Esophagus muscularis mucosa (tissue), 4 donors: ENCODE measurements around the gene ZNF101. TPM values are rescaled to one million over a fixed set of nuclear protein-coding genes. Genes with fewer than 3 reads are reported as not detected.
A peak's percentile ranks its signal among the peaks of the same experiment; 100 is the strongest.

Experiments
- DNase-seq: peaks from one replicate; pipeline ENCODE4 v3.0.0-alpha.2; 2017; ENCODE audit errors: extremely low spot score
- H3K27ac ChIP-seq, 4 donors: fragments of 200-600 bp; sonication (generic); replicated peaks in 1 of 4; 1 replicate in 3 of 4; 2 replicates in 1 of 4; pipeline ENCODE4 v1.5.1; 2016 to 2019; ENCODE audit warnings: mild to moderate bottlenecking in 1 of 4
- H3K27me3 ChIP-seq, 4 donors: fragments of 200-600 bp; sonication (generic); one replicate each; pipeline versions ENCODE4 v1.5.1 to v1.6.0; 2016 to 2019
- H3K36me3 ChIP-seq, 4 donors: fragments of 200-600 bp; sonication (generic); one replicate each; pipeline ENCODE4 v1.5.1; 2016 to 2019
- H3K4me1 ChIP-seq, 4 donors: fragments of 200-600 bp; sonication (generic); one replicate each; pipeline ENCODE4 v1.5.1; 2016 to 2019
- H3K4me3 ChIP-seq, 4 donors: fragments of 200-600 bp; sonication (generic); 1 replicate in 2 of 4; 2 replicates in 2 of 4; pipeline ENCODE4 v1.5.1; 2016 to 2019; ENCODE audit warnings: mild to moderate bottlenecking in 4 of 4, moderate library complexity in 1 of 4
- H3K9me3 ChIP-seq, 4 donors: fragments of 200-600 bp; sonication (generic); 1 replicate in 3 of 4; 2 replicates in 1 of 4; pipeline ENCODE4 v1.5.1; 2016 to 2019
- CTCF ChIP-seq, 3 experiments: fragments of 200-600 bp in 2 of 3; fragments of 450-650 bp in 1 of 3; sonication (generic) in 2 of 3; IDR thresholded peaks; one replicate each; pipeline ENCODE4 v1.5.1; 2017 to 2019; ENCODE audit warnings: antibody characterized with exemption in 3 of 3, mild to moderate bottlenecking in 2 of 3, moderate library complexity in 1 of 3
- EP300 ChIP-seq: sonication (generic); formaldehyde crosslinking; IDR thresholded peaks from one replicate; pipeline ENCODE4 v1.6.1; 2017; ENCODE audit warnings: antibody characterized with exemption
- POLR2A ChIP-seq: fragments of 450-650 bp; IDR thresholded peaks from one replicate; pipeline ENCODE4 v1.6.1; 2017; ENCODE audit warnings: antibody characterized with exemption, moderate library complexity, mild to moderate bottlenecking, low read depth
- POLR2AphosphoS5 ChIP-seq, 2 donors: sonication (generic); formaldehyde crosslinking; IDR thresholded peaks; one replicate each; pipeline ENCODE4 v1.6.1; 2017; ENCODE audit warnings: antibody characterized with exemption in 2 of 2
- WGBS: methylation state at CpG from one replicate; pipeline ENCODE4 v1.1.5; 2018; 5-methylcytosine and 5-hydroxymethylcytosine counted together
- intact Hi-C: fragments of 100-400 bp; cut with DNase I; formaldehyde crosslinking; loops from one replicate; pipeline ENCODE4 v1.15.1; 2023
- total RNA-seq, 4 donors: library from RNA; depleted of rRNA; stranded (reverse); fragments of >200 nt; gene quantifications; one replicate each; pipeline versions ENCODE4 v1.1.0 to v1.2.1, GENCODE V29; 2016

ZNF101 gene
- total RNA-seq, 4 donors from 2014 or later, result 4.5 to 7.1 (median 5.7) TPM

- Histone ChIP-seq H3K4me1 (peaks cover 21 to 36% (median 28%) of the 10 kb centered on the region in 4 donors), H3K4me3 (no peak overlapping the region), H3K36me3 (peaks cover 41 to 56% (median 54%) of the 10 kb centered on the region in 4 donors), H3K9me3 (no peaks in the 10 kb centered on the region), H3K27ac (no peak overlapping the region), H3K27me3 (no peaks in the 10 kb centered on the region)
- TF ChIP-seq CTCF (IDR thresholded peaks at IDR 0.05) (no peak), POLR2A (no peak), EP300 (no peak), POLR2AphosphoS5 (IDR thresholded peaks at IDR 0.05) (no peak)
- DNase-seq, result no peak
- intact Hi-C loops, result loop anchor here (5.0 to 10.0 kb wide), 2 partner anchors 118 to 245 kb away; partner anchors contain the start of gene ZNF93
- 89% methylated on average over 14 of the region's 17 CpGs for WGBS
These were observed 8.9 kb upstream of the ZNF101 start for GRCh38 chr19:19659646-19660245.

- Histone ChIP-seq H3K27me3 (no peaks in the 10 kb centered on the region), H3K9me3 (no peaks in the 10 kb centered on the region), H3K27ac (no peak overlapping the region), H3K36me3 (peaks cover 27 to 42% (median 39%) of the 10 kb centered on the region in 4 donors), H3K4me1 (peaks cover 21 to 36% (median 28%) of the 10 kb centered on the region in 4 donors), H3K4me3 (no peak overlapping the region)
- no peak for TF ChIP-seq CTCF (IDR thresholded peaks at IDR 0.05)
- no peak for TF ChIP-seq POLR2AphosphoS5 (IDR thresholded peaks at IDR 0.05)
- TF ChIP-seq POLR2A, result no peak
- TF ChIP-seq EP300, result no peak
- intact Hi-C loops, result loop anchor here (5.0 to 10.0 kb wide), 2 partner anchors 116 to 244 kb away; partner anchors contain the start of gene ZNF93
- 82% methylated on average over 10 of the region's 10 CpGs for WGBS
- DNase-seq, result no peak
These were observed 7.4 kb upstream of the ZNF101 start for GRCh38 chr19:19661141-19661674.

GRCh38 chr19:19661675-19662251 lies 6.9 kb upstream of the ZNF101 start:
- no peak overlapping the region for H3K27ac ChIP-seq
- no peak for DNase-seq
- H3K4me1 ChIP-seq, result peaks cover 21 to 36% (median 28%) of the 10 kb centered on the region in 4 donors
- 75% methylated on average over 18 of the region's 18 CpGs for WGBS
- no peak overlapping the region for H3K4me3 ChIP-seq
- no peaks in the 10 kb centered on the region for H3K9me3 ChIP-seq
- H3K36me3 ChIP-seq, result peaks cover 22 to 36% (median 33%) of the 10 kb centered on the region in 4 donors
- intact Hi-C loops, result loop anchor here (5.0 to 10.0 kb wide), 2 partner anchors 116 to 243 kb away; partner anchors contain the start of gene ZNF93
- TF ChIP-seq POLR2AphosphoS5 (IDR thresholded peaks at IDR 0.05) (no peak), CTCF (IDR thresholded peaks at IDR 0.05) (no peak), POLR2A (no peak), EP300 (no peak)
- no peaks in the 10 kb centered on the region for H3K27me3 ChIP-seq

- no peak for DNase-seq
- Histone ChIP-seq H3K4me1 (peaks cover 21 to 36% (median 28%) of the 10 kb centered on the region in 4 donors), H3K4me3 (peak overlapping the region; percentile 73 to 99 (median 94)), H3K36me3 (peaks cover 16 to 30% (median 28%) of the 10 kb centered on the region in 4 donors), H3K9me3 (no peaks in the 10 kb centered on the region), H3K27ac (peak overlapping the region in 1 of 4 donors; percentile 95), H3K27me3 (no peaks in the 10 kb centered on the region)
- TF ChIP-seq CTCF (IDR thresholded peaks at IDR 0.05), result no peak
- no peak for TF ChIP-seq EP300
- no peak for TF ChIP-seq POLR2AphosphoS5 (IDR thresholded peaks at IDR 0.05)
- no peak for TF ChIP-seq POLR2A
- intact Hi-C loops, result loop anchor here (5.0 to 10.0 kb wide), 2 partner anchors 115 to 242 kb away; partner anchors contain the start of gene ZNF93
- WGBS, result 71% methylated on average over 8 of the region's 8 CpGs
These were observed 6.3 kb upstream of the ZNF101 start for GRCh38 chr19:19662344-19662743.
